Body of pancreas (tissue), 4 donors: ENCODE data around the gene KLF18. TPM values are rescaled to one million over a fixed set of nuclear protein-coding genes. Genes with fewer than 3 reads are reported as not detected.

Experiments
- ATAC-seq: fragments of 150-250 bp; one replicate; pipeline ENCODE4 v1.9.1; 2016
- DNase-seq, 4 donors: peaks; one replicate each; pipeline ENCODE4 v3.0.0-alpha.2; 2019
- H3K27ac ChIP-seq, 4 donors: fragments of 200-600 bp; sonication (generic); 1 replicate in 3 of 4; 2 replicates in 1 of 4; pipeline versions ENCODE4 v1.5.1 to v1.6.1; 2016 to 2019; ENCODE audit warnings: mild to moderate bottlenecking in 1 of 4, mixed read lengths in 1 of 4, moderate library complexity in 1 of 4
- H3K27me3 ChIP-seq, 2 donors: fragments of 200-600 bp; sonication (generic); one replicate each; pipeline ENCODE4 v1.6.0; 2016; ENCODE audit warnings: mild to moderate bottlenecking in 1 of 2
- H3K36me3 ChIP-seq, 2 donors: fragments of 200-600 bp; sonication (generic); replicated peaks in 1 of 2; 2 replicates each; pipeline ENCODE4 v1.5.1; 2016; ENCODE audit warnings: low read depth in 2 of 2; ENCODE audit not compliant: insufficient read depth in 1 of 2
- H3K4me1 ChIP-seq: fragments of 200-600 bp; sonication (generic); one replicate; pipeline ENCODE4 v1.6.0; 2016
- H3K4me3 ChIP-seq, 2 donors: fragments of 200-600 bp; sonication (generic); 1 replicate in 1 of 2; 2 replicates in 1 of 2; pipeline ENCODE4 v1.5.1; 2016 to 2019
- H3K9me3 ChIP-seq, 3 donors: fragments of 200-600 bp; sonication (generic); 1 replicate in 2 of 3; 2 replicates in 1 of 3; pipeline ENCODE4 v1.5.1; 2016
- CTCF ChIP-seq, 7 experiments: fragments of 450-650 bp in 4 of 7; fragments of 200-600 bp in 3 of 7; sonication (generic) in 3 of 7; IDR thresholded peaks; one replicate each; pipeline ENCODE4 v1.5.1; 2016 to 2019; ENCODE audit warnings: antibody characterized with exemption in 7 of 7
- POLR2A ChIP-seq, 3 donors: fragments of 450-650 bp; IDR thresholded peaks; one replicate each; pipeline ENCODE4 v1.6.1; 2016; ENCODE audit warnings: antibody characterized with exemption in 3 of 3, mild to moderate bottlenecking in 2 of 3
- WGBS, 2 donors: methylation state at CpG; one replicate each; pipeline ENCODE4 v1.1.5; 2017; 5-methylcytosine and 5-hydroxymethylcytosine counted together
- intact Hi-C: fragments of 100-400 bp; cut with DNase I; formaldehyde crosslinking; loops from one replicate; pipeline ENCODE4 v1.15.1; 2023
- total RNA-seq, 2 donors: library from RNA; depleted of rRNA; stranded (reverse); fragments of >200 nt; gene quantifications; one replicate each; pipeline ENCODE4 v1.1.0, GENCODE V29; 2016

The KLF18 gene
- total RNA-seq, 2 donors from 2014 or later, result not detected

DNA sequence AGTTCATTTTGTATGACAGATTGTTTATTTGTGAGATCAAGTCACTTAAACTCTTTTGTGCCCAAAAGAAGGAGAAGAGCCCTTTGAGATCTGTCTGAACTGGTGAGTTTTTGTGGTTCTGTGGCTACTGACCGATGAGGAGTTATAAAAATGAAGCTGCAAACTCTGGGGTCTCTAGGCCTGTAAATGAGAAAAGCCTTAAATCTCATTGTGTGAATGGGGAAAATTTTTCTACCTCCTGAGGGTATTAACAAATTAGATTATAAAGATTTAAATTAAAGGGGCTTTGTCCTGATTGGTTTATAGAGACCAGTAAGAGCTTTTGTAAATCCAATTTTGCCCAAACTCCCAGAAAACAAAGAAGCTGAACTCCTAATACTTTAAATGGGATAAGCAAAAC is 32.5 kb downstream of the KLF18 start:
- WGBS, 2 donors, result 91 to 96% methylated on average over 1 of the region's 1 CpG
- ATAC-seq, result no peak
- TF ChIP-seq CTCF (IDR thresholded peaks at IDR 0.05), result no peak
- no peak for TF ChIP-seq POLR2A (IDR thresholded peaks at IDR 0.05)
- no peak overlapping the region for H3K27ac ChIP-seq
- no peak overlapping the region for H3K4me3 ChIP-seq
- no peaks in the 10 kb centered on the region for H3K9me3 ChIP-seq
- no peaks in the 10 kb centered on the region for H3K4me1 ChIP-seq
- intact Hi-C loops, result no loop called here
- no peak for DNase-seq
- H3K36me3 ChIP-seq, result no peaks in the 10 kb centered on the region
- no peaks in the 10 kb centered on the region for H3K27me3 ChIP-seq

DNA sequence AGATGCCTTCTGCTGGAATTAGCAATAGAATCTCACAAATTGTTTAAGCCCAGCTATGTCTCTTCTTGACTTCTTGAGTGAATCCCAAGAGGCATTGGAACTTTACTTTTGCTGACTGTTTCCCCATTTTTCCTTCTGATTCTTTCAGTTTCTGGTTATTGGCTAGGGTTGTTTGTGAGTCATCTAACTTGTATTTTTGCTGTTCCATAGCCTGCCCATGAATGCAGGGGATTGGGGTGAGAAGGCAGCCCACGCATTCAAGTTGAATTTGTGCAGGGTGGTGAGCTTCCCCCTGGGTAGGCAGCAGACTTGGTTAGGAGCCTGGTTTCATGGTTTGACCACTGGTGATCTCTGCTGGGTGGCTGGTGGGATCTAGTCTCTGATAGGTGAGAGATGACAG is 33.2 kb downstream of the KLF18 start:
- no peaks in the 10 kb centered on the region for H3K9me3 ChIP-seq
- ATAC-seq (no peak), DNase-seq (no peak)
- no peaks in the 10 kb centered on the region for H3K27me3 ChIP-seq
- H3K27ac ChIP-seq, result no peak overlapping the region
- no peak overlapping the region for H3K4me3 ChIP-seq
- H3K36me3 ChIP-seq, result no peaks in the 10 kb centered on the region
- intact Hi-C loops, result no loop called here
- TF ChIP-seq POLR2A (IDR thresholded peaks at IDR 0.05), result no peak
- TF ChIP-seq CTCF (IDR thresholded peaks at IDR 0.05), result no peak
- WGBS, 2 donors, result 86 to 92% methylated on average over 1 of the region's 1 CpG
- no peaks in the 10 kb centered on the region for H3K4me1 ChIP-seq

DNA sequence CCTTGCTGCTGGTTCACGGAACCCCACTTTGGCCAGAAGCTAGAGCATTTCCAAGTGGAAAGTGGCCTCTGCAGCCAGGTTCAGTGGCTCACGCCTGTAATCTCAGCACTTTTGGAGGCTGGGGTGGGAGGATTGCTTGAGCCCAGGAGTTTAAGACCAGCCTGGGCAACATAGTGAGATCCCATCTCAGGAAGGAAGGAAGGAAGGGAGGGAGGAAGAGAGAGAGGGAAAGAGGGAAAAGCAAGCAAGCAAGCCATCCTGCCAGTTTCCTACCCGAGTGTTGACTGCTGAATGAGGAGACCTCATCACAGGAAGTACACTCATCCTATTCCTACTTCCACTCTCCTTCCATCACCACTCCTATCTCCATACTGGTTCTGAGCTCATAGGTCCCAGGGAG is 35.6 kb downstream of the KLF18 start:
- no peak for ATAC-seq
- WGBS, 2 donors, result 48 to 67% methylated on average over 2 to 3 of the region's 3 CpGs
- no peak for DNase-seq
- H3K4me3 ChIP-seq, result no peak overlapping the region
- H3K4me1 ChIP-seq, result no peaks in the 10 kb centered on the region
- intact Hi-C loops, result no loop called here
- H3K27ac ChIP-seq, result no peak overlapping the region
- no peaks in the 10 kb centered on the region for H3K9me3 ChIP-seq
- H3K27me3 ChIP-seq, result no peaks in the 10 kb centered on the region
- no peaks in the 10 kb centered on the region for H3K36me3 ChIP-seq
- TF ChIP-seq CTCF (IDR thresholded peaks at IDR 0.05) (no peak), POLR2A (IDR thresholded peaks at IDR 0.05) (no peak)

DNA sequence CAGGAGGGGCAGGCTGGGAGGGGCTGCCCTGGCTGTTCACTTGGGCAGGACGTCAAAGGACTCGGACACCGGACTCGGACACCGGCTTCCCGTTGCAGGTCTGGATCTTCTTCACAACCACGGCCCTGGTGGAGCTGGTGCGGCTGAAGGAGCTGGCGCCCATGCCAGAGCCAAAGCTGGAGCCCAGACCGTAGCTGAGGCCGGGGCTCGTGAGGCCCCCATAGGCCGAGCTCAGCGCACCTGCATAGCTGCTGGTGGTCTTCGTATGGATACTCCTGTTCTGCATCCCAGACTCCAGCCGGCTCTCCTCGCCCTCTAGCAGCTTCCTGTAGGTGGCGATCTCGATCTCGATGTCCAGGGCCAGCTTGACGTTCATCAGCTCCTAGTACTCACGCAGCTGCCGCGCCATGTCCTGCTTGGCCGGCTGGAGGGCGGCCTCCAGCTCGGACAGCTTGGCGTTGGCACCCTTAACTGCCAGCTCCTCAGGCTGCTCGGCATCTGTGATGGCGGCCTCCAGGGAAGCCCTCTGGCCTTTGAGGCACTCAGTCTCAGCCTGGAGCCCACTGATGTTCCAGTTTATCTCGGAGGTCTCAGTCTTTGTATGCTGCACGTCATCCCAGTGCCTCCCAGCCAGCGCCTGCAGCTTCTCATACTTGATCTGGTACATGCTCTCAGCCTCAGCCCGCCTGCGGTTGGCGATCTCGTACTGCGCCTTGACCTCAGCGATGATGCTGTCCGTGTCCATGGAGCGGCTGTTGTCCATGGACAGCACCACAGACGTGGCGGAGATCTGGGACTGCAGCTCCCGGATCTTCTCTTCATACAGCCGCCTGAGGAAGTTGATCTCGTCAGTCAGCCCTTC is 37.9 kb downstream of the KLF18 start:
- TF ChIP-seq CTCF (IDR thresholded peaks at IDR 0.05), result no peak
- no peak for TF ChIP-seq POLR2A (IDR thresholded peaks at IDR 0.05)
- intact Hi-C loops, result no loop called here
- DNase-seq, result peak in 3 of 4 donors; percentile 15 to 33 (median 22)
- Histone ChIP-seq H3K27me3 (no peaks in the 10 kb centered on the region), H3K36me3 (no peaks in the 10 kb centered on the region), H3K4me1 (no peaks in the 10 kb centered on the region), H3K4me3 (no peak overlapping the region), H3K27ac (no peak overlapping the region), H3K9me3 (no peaks in the 10 kb centered on the region)
- 60 to 65% methylated on average over 16 to 44 of the region's 46 CpGs for WGBS, 2 donors
- ATAC-seq, result no peak

GRCh38 chr1:44101328-44101727 is 40.1 kb downstream of the KLF18 start:
- TF ChIP-seq CTCF (IDR thresholded peaks at IDR 0.05) (no peak), POLR2A (IDR thresholded peaks at IDR 0.05) (no peak)
- Histone ChIP-seq H3K27ac (no peak overlapping the region), H3K27me3 (no peaks in the 10 kb centered on the region), H3K36me3 (no peaks in the 10 kb centered on the region), H3K9me3 (no peaks in the 10 kb centered on the region), H3K4me1 (no peaks in the 10 kb centered on the region), H3K4me3 (no peak overlapping the region)
- no peak for ATAC-seq
- no peak for DNase-seq
- 46 to 49% methylated on average over 7 of the region's 7 CpGs for whole genome bisulfite sequencing, 2 donors
- intact Hi-C loops, result no loop called here
